AG10803 (cell line): ENCODE data around the gene C19orf81.

ENCODE experiments used
- DNase-seq: peaks from one replicate; pipeline ENCODE4 v3.0.0; 2010; ENCODE audit warnings: low read depth
- H3K4me3 ChIP-seq: 2 replicates; pipeline ENCODE4 v1.5.1; 2011; ENCODE audit warnings: mild to moderate bottlenecking, low read length, control low read depth
- CTCF ChIP-seq: conservative IDR thresholded peaks from 2 replicates; pipeline ENCODE4 v1.5.1; 2011; ENCODE audit warnings: mild to moderate bottlenecking, low read length, control low read depth, inconsistent platforms

The C19orf81 gene

DNA sequence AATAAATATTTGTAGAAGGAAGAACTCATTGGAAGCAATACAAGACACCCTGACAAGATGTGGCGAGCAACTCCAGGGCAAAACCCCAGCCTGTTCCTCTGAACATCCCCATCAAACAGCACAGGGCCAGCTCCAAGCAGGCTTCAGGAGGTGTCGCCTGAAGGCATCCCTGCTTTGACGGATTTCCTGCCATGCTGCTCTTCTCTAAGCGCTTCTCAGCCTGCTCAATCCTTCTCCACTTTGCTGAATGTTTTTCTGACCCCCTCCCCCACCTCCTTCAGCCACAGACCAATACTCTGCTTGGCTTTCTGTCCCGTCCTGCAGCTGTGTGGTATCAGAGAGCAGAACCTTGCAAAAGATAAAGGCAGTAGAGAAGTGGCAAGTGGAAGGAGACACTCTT lies 28.4 kb downstream of the C19orf81 start:
- no peak for DNase-seq
- TF ChIP-seq CTCF, result no peak
- H3K4me3 ChIP-seq, result no peak overlapping the region

- TF ChIP-seq CTCF, result no peak
- no peak for DNase-seq
- no peak overlapping the region for H3K4me3 ChIP-seq
Observed at GRCh38 chr19:50678323-50678722, 29.1 kb downstream of the C19orf81 start.

DNA sequence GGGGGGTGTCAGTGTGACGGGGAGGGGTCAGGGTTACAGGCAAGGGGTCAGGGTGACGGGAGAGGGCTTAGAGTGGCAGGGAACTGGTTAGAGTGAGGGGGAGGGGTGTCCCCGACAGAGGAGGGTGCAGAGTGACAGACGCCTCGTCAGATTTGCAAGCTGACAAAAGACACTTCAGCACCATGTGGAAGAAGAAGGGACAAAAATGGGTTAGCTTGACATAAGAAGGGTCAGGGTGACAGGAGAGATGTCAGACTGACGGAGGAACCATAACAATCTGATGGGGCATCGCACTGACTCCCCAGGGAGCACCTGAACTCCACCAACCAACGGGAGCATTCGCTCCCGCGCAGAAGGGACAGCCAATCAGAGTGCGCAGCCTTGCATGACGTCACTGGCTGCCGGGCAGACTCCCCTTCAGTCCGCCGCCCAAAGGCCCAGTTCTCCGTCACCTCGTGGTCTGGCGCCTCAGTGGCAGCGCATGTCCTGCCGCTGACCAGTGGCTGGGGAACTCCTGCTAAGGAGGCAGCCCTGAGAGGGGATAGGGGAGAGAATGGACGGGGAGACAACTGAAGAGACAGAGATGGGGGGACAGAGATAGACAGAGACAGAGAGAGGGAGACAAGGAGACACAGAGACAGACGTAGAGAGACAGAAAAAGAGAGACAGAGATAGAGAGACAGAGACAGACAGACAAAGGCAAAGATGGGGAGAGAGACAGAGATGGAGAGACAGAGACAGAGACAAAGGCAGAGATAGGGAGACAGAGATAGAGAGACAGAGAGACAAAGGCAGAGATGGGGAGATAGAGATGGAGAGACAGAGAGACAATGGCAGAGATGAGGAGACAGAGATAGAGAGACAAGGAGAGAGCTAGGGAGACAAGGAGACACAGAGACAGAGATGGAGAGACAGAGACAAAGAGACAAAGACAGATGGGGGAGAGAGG lies 30.2 kb downstream of the C19orf81 start:
- H3K4me3 ChIP-seq, result no peak overlapping the region
- DNase-seq, result peak; percentile 56
- TF ChIP-seq CTCF, result no peak

- DNase-seq, result no peak
- no peak for TF ChIP-seq CTCF
Observed at GRCh38 chr19:50686310-50687032, 37.2 kb downstream of the C19orf81 start.

DNA sequence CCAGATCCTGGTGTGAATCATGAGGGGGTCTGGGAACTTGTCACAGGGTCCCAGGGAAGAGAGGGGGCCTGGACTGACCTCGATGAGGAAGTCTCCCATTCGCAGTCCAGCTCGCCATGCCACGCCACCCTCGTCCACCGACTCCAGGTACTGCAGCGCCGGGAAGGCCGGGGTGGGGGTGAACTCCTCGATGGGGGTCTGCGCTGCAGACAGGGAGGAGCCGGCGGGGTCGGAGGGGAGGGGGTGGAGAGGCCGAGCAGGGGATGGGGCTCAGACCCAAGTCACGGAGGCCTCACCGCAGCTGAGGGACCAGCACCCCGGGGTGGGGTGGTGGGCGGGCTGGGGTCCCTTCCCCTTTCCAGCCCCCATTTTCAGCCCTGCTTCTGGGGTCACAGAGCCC lies 39.5 kb downstream of the C19orf81 start:
- TF ChIP-seq CTCF, result no peak
- no peak overlapping the region for H3K4me3 ChIP-seq
- no peak for DNase-seq

More at GRCh38 chr19:50686310-50687032, 37.2 kb downstream of the C19orf81 start:
- no peak overlapping the region for H3K4me3 ChIP-seq

- no peak overlapping the region for H3K4me3 ChIP-seq
- TF ChIP-seq CTCF, result no peak
- no peak for DNase-seq
Observed at GRCh38 chr19:50690439-50690838, 41.2 kb downstream of the C19orf81 start.
